Measurements from ENCODE around the gene DCANP1. TPM values are rescaled to one million over a fixed set of nuclear protein-coding genes. Genes with fewer than 3 reads are reported as not detected.

The DCANP1 gene
- total and polyA plus RNA-seq, 2 donors (not counting 3 experiments of a cell fraction or from before 2014, with no cell fraction given) = not detected

DNA sequence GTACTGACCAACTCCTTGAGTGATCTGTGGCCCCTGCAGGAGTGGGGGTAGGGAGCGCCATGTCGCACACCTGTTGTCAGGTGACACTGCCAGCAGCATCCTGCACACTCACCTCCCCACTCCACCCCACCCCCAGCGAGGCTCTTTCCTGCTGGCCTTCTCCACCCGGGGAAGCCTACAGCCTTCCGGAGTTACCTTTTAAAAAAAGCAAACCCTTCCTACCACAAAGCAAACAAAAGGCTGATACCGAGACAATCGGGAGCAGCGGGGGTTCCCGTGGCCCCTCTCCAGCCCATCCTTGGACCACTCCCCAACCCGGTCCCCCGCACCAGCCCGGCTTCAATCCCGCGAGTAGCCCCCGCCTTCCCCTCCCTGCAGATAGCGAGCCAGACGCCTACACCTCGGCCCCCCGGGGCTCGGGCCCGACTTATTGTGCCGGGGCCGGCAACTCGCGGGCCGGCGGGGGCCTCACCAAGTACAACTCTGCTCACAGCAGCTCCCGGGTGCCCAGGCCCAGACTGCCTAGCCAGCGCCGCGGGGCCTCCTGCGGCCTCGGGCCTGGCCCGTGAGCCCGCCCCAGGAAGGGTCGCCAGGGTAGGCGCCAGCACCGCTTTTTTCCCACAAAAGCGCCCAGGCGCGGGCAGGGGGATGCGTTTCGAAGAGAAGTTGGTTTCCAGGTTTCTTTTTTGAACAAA, 48.8 kb downstream of the DCANP1 start:
- TF ChIP-seq, protein P1, sequence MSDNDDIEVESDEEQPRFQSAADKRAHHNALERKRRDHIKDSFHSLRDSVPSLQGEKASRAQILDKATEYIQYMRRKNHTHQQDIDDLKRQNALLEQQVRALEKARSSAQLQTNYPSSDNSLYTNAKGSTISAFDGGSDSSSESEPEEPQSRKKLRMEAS (IDR thresholded peaks at IDR 0.05; ENCODE audit: insufficient read depth, insufficient read length) = no peak
- no peak for TF ChIP-seq EZH2 (IDR thresholded peaks at IDR 0.05; ENCODE audit: borderline replicate concordance, low read depth, low read length, severe bottlenecking)
- TF ChIP-seq MYC (IDR thresholded peaks at IDR 0.05; ENCODE audit: low read depth, low read length) = no peak
- no peak for TF ChIP-seq FOS (IDR thresholded peaks at IDR 0.05; ENCODE audit: borderline replicate concordance, insufficient read depth, low read length)
- no peak for TF ChIP-seq POLR2A (IDR thresholded peaks at IDR 0.05; ENCODE audit: low read depth, low read length)
- TF ChIP-seq CTCF (IDR thresholded peaks at IDR 0.05; ENCODE audit: extremely low read depth in 1 of 2, insufficient read depth in 1 of 2, low read depth in 1 of 2, low read length in 2 of 2) = no peak
- peak overlapping the region; percentile 81 for H3K4me2 ChIP-seq (ENCODE audit: insufficient read depth, low read length)
- H3K9ac ChIP-seq (replicated peaks; ENCODE audit: extremely low read depth, insufficient read depth, low read length) = peak overlapping the region; percentile 89
- intact Hi-C loops (cut with micrococcal nuclease) = loop anchor here (1.0 to 5.0 kb wide), 4 partner anchors 8 to 191 kb away; no protein-coding TSS in a partner anchor
- peaks cover 54% of the 10 kb centered on the region for H3K79me2 ChIP-seq (ENCODE audit: control insufficient read depth, insufficient read depth, low read length)
- BruUV-seq (replicated peaks) = no TSS peak
- ChIA-PET CTCF (interaction anchor here (0.9 kb wide), 1 partner anchor 22 kb away, joined by 3 read pairs; no protein-coding TSS in a partner anchor), POLR2A (no interaction called here)
- FAIRE-seq = no peak
- H3K27me3 ChIP-seq (ENCODE audit: control insufficient read depth in 2 of 2, insufficient read depth in 2 of 2, low read length in 2 of 2) = peaks cover 0 to 1% of the 10 kb centered on the region in 2 experiments
- peak overlapping the region; percentile 76 for H3K27ac ChIP-seq (ENCODE audit: insufficient read depth, low read depth, low read length)
- no peaks in the 10 kb centered on the region for H3K9me1 ChIP-seq (replicated peaks; ENCODE audit: control insufficient read depth, extremely low read depth, insufficient read depth, low read length)
- DNase-seq (ENCODE audit: low read depth, low spot score) = peak; percentile 33
- dilution Hi-C loops (cut with MboI; ENCODE audit: extremely low pct_ligation_motif_present, low sequenced_read_pairs) = no loop called here
- peak overlapping the region; percentile 53 to 92 (median 88) for H3K4me3 ChIP-seq (replicated peaks in 1 of 3; ENCODE audit: insufficient read depth in 1 of 3, low read depth in 1 of 3, low read length in 3 of 3)
- H3K4me1 ChIP-seq (ENCODE audit: control insufficient read depth, extremely low read depth, insufficient read depth, low read length) = peaks cover 13% of the 10 kb centered on the region
- H3K9me3 ChIP-seq (replicated peaks; ENCODE audit: control insufficient read depth, insufficient read depth, low read length) = no peaks in the 10 kb centered on the region
- no peaks in the 10 kb centered on the region for H3K36me3 ChIP-seq (ENCODE audit: control insufficient read depth in 2 of 2, extremely low read depth in 1 of 2, insufficient read depth in 2 of 2, low read length in 2 of 2)
- H4K20me1 ChIP-seq (replicated peaks; ENCODE audit: control insufficient read depth, extremely low read depth, insufficient read depth, low read length) = peaks cover 4% of the 10 kb centered on the region
- peak overlapping the region; percentile 99 for H2AFZ ChIP-seq (ENCODE audit: low read depth, low read length)

Measured in endothelial cell of umbilical vein (primary cell).